Liver (tissue), 9 donors: ENCODE measurements around the gene ITGA6. TPM values are rescaled to one million over a fixed set of nuclear protein-coding genes. Genes with fewer than 3 reads are reported as not detected.

ENCODE experiments used
- DNase-seq: peaks from one replicate; pipeline ENCODE4 v3.0.0-alpha.2; 2017; ENCODE audit warnings: low spot score
- H3K27ac ChIP-seq, 2 donors: one replicate each; pipeline ENCODE4 v1.7.0; 2013; ENCODE audit warnings: inconsistent platforms in 2 of 2, low read length in 2 of 2, control low read depth in 1 of 2, low read depth in 1 of 2, mild to moderate bottlenecking in 1 of 2
- H3K27me3 ChIP-seq, 4 donors: one replicate each; pipeline versions ENCODE4 v1.6.1 to v1.7.0; 2013; ENCODE audit warnings: low read length in 3 of 4, inconsistent platforms in 1 of 4, mild to moderate bottlenecking in 1 of 4, moderate library complexity in 1 of 4; ENCODE audit not compliant: control insufficient read depth in 4 of 4, insufficient read depth in 4 of 4
- H3K36me3 ChIP-seq, 4 donors: one replicate each; pipeline versions ENCODE4 v1.6.1 to v1.7.0; 2013; ENCODE audit warnings: low read length in 3 of 4, mild to moderate bottlenecking in 3 of 4, low read depth in 1 of 4, moderate library complexity in 1 of 4; ENCODE audit not compliant: control insufficient read depth in 4 of 4, insufficient read depth in 3 of 4
- H3K4me1 ChIP-seq, 4 donors: one replicate each; pipeline versions ENCODE4 v1.6.1 to v1.7.0; 2013; ENCODE audit warnings: low read length in 3 of 4, mild to moderate bottlenecking in 3 of 4, moderate library complexity in 1 of 4; ENCODE audit not compliant: control insufficient read depth in 4 of 4, insufficient read depth in 4 of 4
- H3K4me3 ChIP-seq, 3 donors: one replicate each; pipeline versions ENCODE4 v1.6.1 to v1.7.0; 2013; ENCODE audit warnings: low read length in 3 of 3, control low read depth in 1 of 3, low read depth in 1 of 3, mild to moderate bottlenecking in 1 of 3
- H3K9ac ChIP-seq, 2 donors: one replicate each; pipeline ENCODE4 v1.7.0; 2013; ENCODE audit warnings: low read length in 2 of 2, mild to moderate bottlenecking in 2 of 2, moderate library complexity in 2 of 2, control low read depth in 1 of 2, low read depth in 1 of 2
- H3K9me3 ChIP-seq, 4 donors: one replicate each; pipeline versions ENCODE4 v1.6.1 to v1.7.0; 2013; ENCODE audit warnings: low read length in 3 of 4; ENCODE audit not compliant: control insufficient read depth in 4 of 4
- EGR1 ChIP-seq, 2 donors: IDR thresholded peaks; 2 replicates each; pipeline ENCODE4 v1.6.1; 2016 to 2018; ENCODE audit warnings: antibody characterized with exemption in 2 of 2, low read depth in 2 of 2
- FOXA1 ChIP-seq: IDR thresholded peaks from 2 replicates; pipeline ENCODE4 v1.6.1; 2016; ENCODE audit warnings: antibody characterized with exemption
- FOXA2 ChIP-seq: IDR thresholded peaks from 2 replicates; pipeline ENCODE4 v1.6.1; 2016; ENCODE audit warnings: antibody characterized with exemption
- GABPA ChIP-seq, 2 donors: IDR thresholded peaks in 1 of 2; conservative IDR thresholded peaks in 1 of 2; 2 replicates each; pipeline ENCODE4 v1.6.1; 2016; ENCODE audit warnings: antibody characterized with exemption in 2 of 2, mild to moderate bottlenecking in 1 of 2, moderate library complexity in 1 of 2
- HNF4A ChIP-seq, 2 donors: conservative IDR thresholded peaks; 2 replicates each; pipeline ENCODE4 v1.6.1; 2016; ENCODE audit warnings: antibody characterized with exemption in 2 of 2, mild to moderate bottlenecking in 2 of 2
- HNF4G ChIP-seq: IDR thresholded peaks from 2 replicates; pipeline ENCODE4 v1.6.1; 2016; ENCODE audit warnings: antibody characterized with exemption
- JUND ChIP-seq, 2 donors: IDR thresholded peaks; 2 replicates each; pipeline ENCODE4 v1.6.1; 2016; ENCODE audit warnings: antibody characterized with exemption in 2 of 2
- NR2F2 ChIP-seq: IDR thresholded peaks from 2 replicates; pipeline ENCODE4 v1.6.1; 2016; ENCODE audit warnings: antibody characterized with exemption
- RAD21 ChIP-seq, 2 donors: IDR thresholded peaks; 2 replicates each; pipeline ENCODE4 v1.6.1; 2016; ENCODE audit warnings: antibody characterized with exemption in 2 of 2, mild to moderate bottlenecking in 2 of 2
- RXRA ChIP-seq, 2 donors: IDR thresholded peaks; 2 replicates each; pipeline ENCODE4 v1.6.1; 2017 to 2018; ENCODE audit warnings: antibody characterized with exemption in 2 of 2, mild to moderate bottlenecking in 1 of 2
- SP1 ChIP-seq: IDR thresholded peaks from 2 replicates; pipeline ENCODE4 v1.6.1; 2018; ENCODE audit warnings: antibody characterized with exemption, mild to moderate bottlenecking
- TAF1 ChIP-seq: conservative IDR thresholded peaks from 2 replicates; pipeline ENCODE4 v1.6.1; 2016; ENCODE audit warnings: antibody characterized with exemption, mild to moderate bottlenecking
- YY1 ChIP-seq: IDR thresholded peaks from 2 replicates; pipeline ENCODE4 v1.6.1; 2016; ENCODE audit warnings: antibody characterized with exemption, mild to moderate bottlenecking
- WGBS: extraction: QIAGEN DNeasy Blood & Tissue Kit; methylation state at CpG from one replicate; pipeline ENCODE4 v1.1.7; 2013; 5-methylcytosine and 5-hydroxymethylcytosine counted together
- polyA plus RNA-seq, 2 donors: library from polyadenylated mRNA; stranded (reverse) in 1 of 2; unstranded in 1 of 2; fragments of 200-250 nt in 1 of 2; fragments of >200 nt in 1 of 2; fragmentation: Nextera tagmentation in 1 of 2; extraction: Ambion mirVana in 1 of 2; gene quantifications; one replicate each; pipeline versions ENCODE4 v1.2.1 to v1.2.3, GENCODE V29; 2013 to 2015
- total RNA-seq, 2 donors: library from RNA; depleted of rRNA; stranded (reverse); fragments of >200 nt; gene quantifications; one replicate each; pipeline ENCODE4 v1.2.3, GENCODE V29; 2014
- TF ChIP-seq, protein P1 (sequence below): IDR thresholded peaks from 2 replicates; pipeline ENCODE4 v1.6.1; 2016; ENCODE audit warnings: antibody characterized with exemption
- TF ChIP-seq, protein P2 (sequence below): IDR thresholded peaks from 2 replicates; pipeline ENCODE4 v1.6.1; 2016; ENCODE audit warnings: antibody characterized with exemption
- TF ChIP-seq, protein P3 (sequence below): IDR thresholded peaks from 2 replicates; pipeline ENCODE4 v1.6.1; 2016; ENCODE audit warnings: antibody characterized with exemption
- TF ChIP-seq, protein P4 (sequence below): IDR thresholded peaks from 2 replicates; pipeline ENCODE4 v1.6.1; 2016; ENCODE audit warnings: antibody characterized with exemption, mild to moderate bottlenecking
- TF ChIP-seq, protein P5 (sequence below): fragments of 150-350 bp; IDR thresholded peaks from 2 replicates; pipeline ENCODE4 v1.5.1; 2017; ENCODE audit warnings: improper control_type of control experiment, low read depth, low read length; ENCODE audit not compliant: missing input control
- donor health status: healthy.
- donor health status: healthy.
- donor health status: healthy.
- donor health status: healthy.
- donor health status: healthy.

Gene ITGA6
- total and polyA plus RNA-seq, 4 donors = 5.8 to 21.6 (median 11.4) TPM

DNA sequence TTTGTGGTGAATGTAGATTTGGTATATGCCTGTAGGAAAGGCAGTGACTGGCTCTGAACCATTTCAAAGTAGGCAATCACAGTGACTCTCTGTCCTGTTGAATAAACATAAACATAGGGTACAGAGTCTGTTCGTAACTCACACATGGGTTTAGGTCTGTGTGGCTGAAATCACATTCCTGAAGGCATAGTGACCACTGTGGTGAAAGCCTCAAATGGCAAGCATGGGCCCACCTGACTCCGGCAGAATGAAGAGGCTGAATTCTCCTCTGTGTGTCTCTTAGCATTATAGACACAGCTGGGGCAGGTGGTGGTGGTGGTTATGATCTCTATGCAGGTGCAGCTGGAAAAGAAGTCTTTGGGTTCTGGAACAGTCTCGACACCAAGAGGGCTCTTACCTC, 61.2 kb downstream of the ITGA6 start:
- H3K27ac ChIP-seq = no peak overlapping the region
- TF ChIP-seq JUND (IDR thresholded peaks at IDR 0.05) = no peak
- TF ChIP-seq EGR1 (IDR thresholded peaks at IDR 0.05; ENCODE audit: low read depth in 2 of 2) = no peak
- TF ChIP-seq RAD21 (IDR thresholded peaks at IDR 0.05) = no peak
- no peak for TF ChIP-seq SP1
- TF ChIP-seq, protein P1, sequence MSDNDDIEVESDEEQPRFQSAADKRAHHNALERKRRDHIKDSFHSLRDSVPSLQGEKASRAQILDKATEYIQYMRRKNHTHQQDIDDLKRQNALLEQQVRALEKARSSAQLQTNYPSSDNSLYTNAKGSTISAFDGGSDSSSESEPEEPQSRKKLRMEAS = no peak
- TF ChIP-seq TAF1 = no peak
- no peak for TF ChIP-seq GABPA (IDR thresholded peaks at IDR 0.05 in 1 of 2, conservative IDR thresholded peaks at IDR 0.05 in 1 of 2)
- no peak for TF ChIP-seq RXRA (IDR thresholded peaks at IDR 0.05)
- TF ChIP-seq, protein P2, sequence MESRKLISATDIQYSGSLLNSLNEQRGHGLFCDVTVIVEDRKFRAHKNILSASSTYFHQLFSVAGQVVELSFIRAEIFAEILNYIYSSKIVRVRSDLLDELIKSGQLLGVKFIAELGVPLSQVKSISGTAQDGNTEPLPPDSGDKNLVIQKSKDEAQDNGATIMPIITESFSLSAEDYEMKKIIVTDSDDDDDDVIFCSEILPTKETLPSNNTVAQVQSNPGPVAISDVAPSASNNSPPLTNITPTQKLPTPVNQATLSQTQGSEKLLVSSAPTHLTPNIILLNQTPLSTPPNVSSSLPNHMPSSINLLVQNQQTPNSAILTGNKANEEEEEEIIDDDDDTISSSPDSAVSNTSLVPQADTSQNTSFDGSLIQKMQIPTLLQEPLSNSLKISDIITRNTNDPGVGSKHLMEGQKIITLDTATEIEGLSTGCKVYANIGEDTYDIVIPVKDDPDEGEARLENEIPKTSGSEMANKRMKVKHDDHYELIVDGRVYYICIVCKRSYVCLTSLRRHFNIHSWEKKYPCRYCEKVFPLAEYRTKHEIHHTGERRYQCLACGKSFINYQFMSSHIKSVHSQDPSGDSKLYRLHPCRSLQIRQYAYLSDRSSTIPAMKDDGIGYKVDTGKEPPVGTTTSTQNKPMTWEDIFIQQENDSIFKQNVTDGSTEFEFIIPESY = no peak
- TF ChIP-seq, protein P3, sequence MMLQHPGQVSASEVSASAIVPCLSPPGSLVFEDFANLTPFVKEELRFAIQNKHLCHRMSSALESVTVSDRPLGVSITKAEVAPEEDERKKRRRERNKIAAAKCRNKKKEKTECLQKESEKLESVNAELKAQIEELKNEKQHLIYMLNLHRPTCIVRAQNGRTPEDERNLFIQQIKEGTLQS = no peak
- TF ChIP-seq HNF4A (conservative IDR thresholded peaks at IDR 0.05) = no peak
- TF ChIP-seq, protein P4, sequence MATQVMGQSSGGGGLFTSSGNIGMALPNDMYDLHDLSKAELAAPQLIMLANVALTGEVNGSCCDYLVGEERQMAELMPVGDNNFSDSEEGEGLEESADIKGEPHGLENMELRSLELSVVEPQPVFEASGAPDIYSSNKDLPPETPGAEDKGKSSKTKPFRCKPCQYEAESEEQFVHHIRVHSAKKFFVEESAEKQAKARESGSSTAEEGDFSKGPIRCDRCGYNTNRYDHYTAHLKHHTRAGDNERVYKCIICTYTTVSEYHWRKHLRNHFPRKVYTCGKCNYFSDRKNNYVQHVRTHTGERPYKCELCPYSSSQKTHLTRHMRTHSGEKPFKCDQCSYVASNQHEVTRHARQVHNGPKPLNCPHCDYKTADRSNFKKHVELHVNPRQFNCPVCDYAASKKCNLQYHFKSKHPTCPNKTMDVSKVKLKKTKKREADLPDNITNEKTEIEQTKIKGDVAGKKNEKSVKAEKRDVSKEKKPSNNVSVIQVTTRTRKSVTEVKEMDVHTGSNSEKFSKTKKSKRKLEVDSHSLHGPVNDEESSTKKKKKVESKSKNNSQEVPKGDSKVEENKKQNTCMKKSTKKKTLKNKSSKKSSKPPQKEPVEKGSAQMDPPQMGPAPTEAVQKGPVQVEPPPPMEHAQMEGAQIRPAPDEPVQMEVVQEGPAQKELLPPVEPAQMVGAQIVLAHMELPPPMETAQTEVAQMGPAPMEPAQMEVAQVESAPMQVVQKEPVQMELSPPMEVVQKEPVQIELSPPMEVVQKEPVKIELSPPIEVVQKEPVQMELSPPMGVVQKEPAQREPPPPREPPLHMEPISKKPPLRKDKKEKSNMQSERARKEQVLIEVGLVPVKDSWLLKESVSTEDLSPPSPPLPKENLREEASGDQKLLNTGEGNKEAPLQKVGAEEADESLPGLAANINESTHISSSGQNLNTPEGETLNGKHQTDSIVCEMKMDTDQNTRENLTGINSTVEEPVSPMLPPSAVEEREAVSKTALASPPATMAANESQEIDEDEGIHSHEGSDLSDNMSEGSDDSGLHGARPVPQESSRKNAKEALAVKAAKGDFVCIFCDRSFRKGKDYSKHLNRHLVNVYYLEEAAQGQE = no peak
- no peak for TF ChIP-seq HNF4G
- TF ChIP-seq YY1 = no peak
- TF ChIP-seq, protein P5, sequence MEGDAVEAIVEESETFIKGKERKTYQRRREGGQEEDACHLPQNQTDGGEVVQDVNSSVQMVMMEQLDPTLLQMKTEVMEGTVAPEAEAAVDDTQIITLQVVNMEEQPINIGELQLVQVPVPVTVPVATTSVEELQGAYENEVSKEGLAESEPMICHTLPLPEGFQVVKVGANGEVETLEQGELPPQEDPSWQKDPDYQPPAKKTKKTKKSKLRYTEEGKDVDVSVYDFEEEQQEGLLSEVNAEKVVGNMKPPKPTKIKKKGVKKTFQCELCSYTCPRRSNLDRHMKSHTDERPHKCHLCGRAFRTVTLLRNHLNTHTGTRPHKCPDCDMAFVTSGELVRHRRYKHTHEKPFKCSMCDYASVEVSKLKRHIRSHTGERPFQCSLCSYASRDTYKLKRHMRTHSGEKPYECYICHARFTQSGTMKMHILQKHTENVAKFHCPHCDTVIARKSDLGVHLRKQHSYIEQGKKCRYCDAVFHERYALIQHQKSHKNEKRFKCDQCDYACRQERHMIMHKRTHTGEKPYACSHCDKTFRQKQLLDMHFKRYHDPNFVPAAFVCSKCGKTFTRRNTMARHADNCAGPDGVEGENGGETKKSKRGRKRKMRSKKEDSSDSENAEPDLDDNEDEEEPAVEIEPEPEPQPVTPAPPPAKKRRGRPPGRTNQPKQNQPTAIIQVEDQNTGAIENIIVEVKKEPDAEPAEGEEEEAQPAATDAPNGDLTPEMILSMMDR = no peak
- TF ChIP-seq FOXA1 = no peak
- no peak for TF ChIP-seq FOXA2
- no peak for TF ChIP-seq NR2F2
- H3K4me3 ChIP-seq = no peak overlapping the region
- WGBS = 95% methylated on average over 3 of the region's 3 CpGs
- peaks cover 4 to 20% (median 16%) of the 10 kb centered on the region in 4 donors for H3K36me3 ChIP-seq
- no peaks in the 10 kb centered on the region for H3K9me3 ChIP-seq
- H3K9ac ChIP-seq = no peak overlapping the region
- DNase-seq = no peak
- H3K4me1 ChIP-seq = no peaks in the 10 kb centered on the region
- no peaks in the 10 kb centered on the region for H3K27me3 ChIP-seq
